ENCODE measurements around the gene SLC4A1.

- TF ChIP-seq CTCF (IDR thresholded peaks at IDR 0.05) (no peak), POLR2A (IDR thresholded peaks at IDR 0.05; ENCODE audit: low read length) (no peak), E2F6 (IDR thresholded peaks at IDR 0.05; ENCODE audit: borderline replicate concordance, low read depth) (no peak), ZNF302 (CRISPR knock-in tag; IDR thresholded peaks at IDR 0.05) (no peak), RAD21 (conservative IDR thresholded peaks at IDR 0.05 in 1 of 2, IDR thresholded peaks at IDR 0.05 in 1 of 2) (no peak), USF2 (IDR thresholded peaks at IDR 0.05) (no peak), MAFK (IDR thresholded peaks at IDR 0.05; ENCODE audit: partially characterized antibody) (no peak), HOXA7 (CRISPR knock-in tag; IDR thresholded peaks at IDR 0.05) (no peak), BHLHE40 (IDR thresholded peaks at IDR 0.05; ENCODE audit: low read depth, low read length) (no peak), CHD2 (IDR thresholded peaks at IDR 0.05; ENCODE audit: low read length, partially characterized antibody) (no peak), MAZ (IDR thresholded peaks at IDR 0.05; ENCODE audit: borderline replicate concordance, low read depth, low read length) (no peak)
These were observed 15.5 kb upstream of the SLC4A1 start for GRCh38 chr17:44283344-44284023.
